ENCODE measurements around the gene MEST.

DNA sequence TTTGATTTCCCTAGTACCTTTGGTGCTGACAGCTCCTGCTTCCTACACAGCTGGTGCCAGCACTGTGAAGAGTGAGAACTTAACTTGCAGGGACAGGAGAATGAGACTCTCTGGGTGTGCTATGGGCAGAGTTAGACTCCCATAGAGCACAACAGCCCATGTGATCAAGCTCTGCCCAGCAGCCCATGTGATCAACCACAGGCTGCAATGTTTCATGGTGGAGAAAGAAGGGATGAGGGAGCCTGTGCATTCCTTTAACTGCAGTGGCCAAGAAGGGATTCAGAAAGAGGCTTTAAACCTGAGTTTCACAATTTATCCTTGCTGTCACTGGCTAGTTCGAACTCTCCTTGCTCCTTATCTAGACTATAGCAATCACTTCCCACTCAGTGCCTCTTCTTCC is 10.0 kb upstream of the MEST start:
- no peak for TF ChIP-seq POLR2A (IDR thresholded peaks at IDR 0.05; ENCODE audit: low read length)
- TF ChIP-seq GATA1 (IDR thresholded peaks at IDR 0.05; ENCODE audit: low read depth, low read length): no peak

Data from erythroblast (primary cell).